Measurements from ENCODE around the gene KIF20B. TPM values are rescaled to one million over a fixed set of nuclear protein-coding genes. Genes with fewer than 3 reads are reported as not detected.

KIF20B gene
- total RNA-seq, 1 experiment from 2014 or later: 50.2 TPM

GRCh38 chr10:89710753-89711152 is 9.4 kb downstream of the KIF20B start:
- Histone ChIP-seq H3K79me2 (ENCODE audit: insufficient read depth, low read length) (peaks cover 93% of the 10 kb centered on the region), H3K36me3 (ENCODE audit: control insufficient read depth in 1 of 2, insufficient read depth in 2 of 2, low read length in 2 of 2) (peaks cover 7 to 16% of the 10 kb centered on the region in 2 experiments; a peak in 3 of 4 replicates), H3K9me2 (ENCODE audit: insufficient read depth) (no peaks in the 10 kb centered on the region), H3K27ac (ENCODE audit: low read depth, low read length) (no peak overlapping the region), H3K4me2 (ENCODE audit: low read length) (no peak overlapping the region), H3K4me1 (ENCODE audit: control insufficient read depth in 1 of 2, insufficient read depth in 2 of 2, low read length in 2 of 2) (no peaks in the 10 kb centered on the region), H3K9ac (ENCODE audit: low read length) (no peak overlapping the region), H3K9me3 (ENCODE audit: control insufficient read depth in 1 of 2, insufficient read depth in 1 of 2, low read depth in 1 of 2, low read length in 2 of 2) (no peaks in the 10 kb centered on the region), H2AFZ (ENCODE audit: low read depth, low read length, poor library complexity, severe bottlenecking) (no peak overlapping the region), H4K20me1 (ENCODE audit: insufficient read depth) (0 out of 2 replicates have a peak, but pooled peaks cover 4% of the 10 kb centered on the region), H3K27me3 (ENCODE audit: insufficient read depth, low read length) (no peaks in the 10 kb centered on the region), H3K4me3 (replicated peaks in 1 of 2; ENCODE audit: low read depth in 1 of 2, low read length in 2 of 2) (no peak overlapping the region)
- DNase-seq (ENCODE audit: low read depth, low spot score) (no peak), ATAC-seq (no peak)
- BruUV-seq (replicated peaks): no TSS peak
- RAD21 ChIA-PET (ENCODE audit: low non-redundant PET in 1 of 2, low total read pairs in 2 of 2, uncharacterized antibody in 2 of 2, unreplicated experiment in 2 of 2): no interaction called here
- POLR2A ChIA-PET: no interaction called here
- TF ChIP-seq SIN3A (IDR thresholded peaks at IDR 0.05; ENCODE audit: low read depth) (no peak), CBX3 (IDR thresholded peaks at IDR 0.05; ENCODE audit: low read depth) (no peak), MAX (IDR thresholded peaks at IDR 0.05) (no peak), YY1 (IDR thresholded peaks at IDR 0.05; ENCODE audit: extremely low read depth, insufficient replicate concordance, low read depth, low read length) (no peak), FOSL1 (IDR thresholded peaks at IDR 0.05; ENCODE audit: low read depth) (no peak), CTCF (IDR thresholded peaks at IDR 0.05 in 2 of 3, conservative IDR thresholded peaks at IDR 0.05 in 1 of 3; ENCODE audit: borderline replicate concordance in 1 of 3, insufficient read depth in 1 of 3, low read depth in 2 of 3, low read length in 2 of 3) (no peak), ZFX (IDR thresholded peaks at IDR 0.05) (no peak)
- intact Hi-C loops (cut with micrococcal nuclease): loop anchor here (10.0 kb wide), 1 partner anchor 64 kb away; no protein-coding TSS in a partner anchor
- CTCF ChIA-PET: no interaction called here

- H3K9ac ChIP-seq (ENCODE audit: low read length): no peak overlapping the region
- TF ChIP-seq EZH2phosphoT487 (IDR thresholded peaks at IDR 0.05; ENCODE audit: borderline replicate concordance) (no peak), SIN3A (IDR thresholded peaks at IDR 0.05; ENCODE audit: low read depth) (no peak), CBX3 (IDR thresholded peaks at IDR 0.05; ENCODE audit: low read depth) (no peak), TCF7L2 (IDR thresholded peaks at IDR 0.05; ENCODE audit: borderline replicate concordance, extremely low read depth, insufficient read depth, insufficient read length) (no peak), RAD21 (IDR thresholded peaks at IDR 0.05; ENCODE audit: low read depth) (no peak), CEBPB (IDR thresholded peaks at IDR 0.05; ENCODE audit: low read depth) (no peak), ZNF274 (IDR thresholded peaks at IDR 0.05; ENCODE audit: low read depth, low read length) (no peak), ZFX (IDR thresholded peaks at IDR 0.05) (no peak), ATF3 (IDR thresholded peaks at IDR 0.05) (no peak), SRF (IDR thresholded peaks at IDR 0.05; ENCODE audit: low read depth) (no peak), MAX (IDR thresholded peaks at IDR 0.05) (no peak)
- H3K27ac ChIP-seq (ENCODE audit: low read depth, low read length): no peak overlapping the region
- H3K36me3 ChIP-seq (ENCODE audit: control insufficient read depth in 1 of 2, insufficient read depth in 2 of 2, low read length in 2 of 2): peaks cover 24 to 33% of the 10 kb centered on the region in 2 experiments
- intact Hi-C loops (cut with micrococcal nuclease): no loop called here
- H3K9me2 ChIP-seq (ENCODE audit: insufficient read depth): no peaks in the 10 kb centered on the region
- ATAC-seq (no peak), DNase-seq (ENCODE audit: low read depth, low spot score) (no peak)
- BruUV-seq (replicated peaks): no TSS peak
- peaks cover 9% of the 10 kb centered on the region for H3K79me2 ChIP-seq (ENCODE audit: insufficient read depth, low read length)
- H3K4me2 ChIP-seq (ENCODE audit: low read length): no peak overlapping the region
- CTCF ChIA-PET: no interaction called here
- no peak overlapping the region for H2AFZ ChIP-seq (ENCODE audit: low read depth, low read length, poor library complexity, severe bottlenecking)
- no peaks in the 10 kb centered on the region for H4K20me1 ChIP-seq (ENCODE audit: insufficient read depth)
- POLR2A ChIA-PET: no interaction called here
- no peaks in the 10 kb centered on the region for H3K4me1 ChIP-seq (ENCODE audit: control insufficient read depth in 1 of 2, insufficient read depth in 2 of 2, low read length in 2 of 2)
- RAD21 ChIA-PET (ENCODE audit: low non-redundant PET in 1 of 2, low total read pairs in 2 of 2, uncharacterized antibody in 2 of 2, unreplicated experiment in 2 of 2): no interaction called here
- no peak overlapping the region for H3K4me3 ChIP-seq (replicated peaks in 1 of 2; ENCODE audit: low read depth in 1 of 2, low read length in 2 of 2)
- no peaks in the 10 kb centered on the region for H3K27me3 ChIP-seq (ENCODE audit: insufficient read depth, low read length)
- H3K9me3 ChIP-seq (ENCODE audit: control insufficient read depth in 1 of 2, insufficient read depth in 1 of 2, low read depth in 1 of 2, low read length in 2 of 2): no peaks in the 10 kb centered on the region
Observed at GRCh38 chr10:89734616-89735015, 33.2 kb downstream of the KIF20B start.
